Skin epidermis (tissue), 12 donors: Measurements from ENCODE around the gene NTN1.

ENCODE experiments used
- H3K27ac ChIP-seq, 21 experiments: fragments of 200-600 bp; sonication (generic) in 11 of 21; one replicate each; pipeline ENCODE4 v1.5.0; 2020; ENCODE audit warnings: mild to moderate bottlenecking in 3 of 21, inconsistent platforms in 2 of 21, moderate library complexity in 2 of 21
- H3K4me3 ChIP-seq, 7 experiments: fragments of 200-600 bp; sonication (generic) in 2 of 7; one replicate each; pipeline ENCODE4 v1.5.0; 2020; ENCODE audit warnings: inconsistent platforms in 2 of 7, mild to moderate bottlenecking in 2 of 7, moderate library complexity in 1 of 7

NTN1 gene

DNA sequence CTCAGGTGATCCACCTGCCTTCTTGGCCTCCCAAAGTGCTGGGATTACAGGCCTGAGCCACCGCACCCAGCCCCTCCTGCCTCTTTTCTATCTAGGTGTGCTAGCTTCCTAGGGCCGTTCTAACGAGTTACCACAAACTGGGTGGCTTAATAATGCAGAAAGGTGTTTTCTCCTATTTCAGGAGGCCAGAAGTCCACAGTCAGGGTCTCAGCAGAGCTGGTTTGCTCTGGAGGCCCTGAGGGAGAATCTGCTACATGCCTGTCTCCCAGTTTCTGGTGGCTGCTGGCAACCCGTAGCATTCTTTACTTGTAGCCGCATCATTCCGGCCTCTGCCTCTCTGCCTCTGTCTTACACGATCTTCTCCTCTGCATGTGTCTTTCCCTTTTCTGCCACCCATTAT is 89.2 kb downstream of the NTN1 start:
- Histone ChIP-seq H3K4me3 (no peak overlapping the region), H3K27ac (no peak overlapping the region)

DNA sequence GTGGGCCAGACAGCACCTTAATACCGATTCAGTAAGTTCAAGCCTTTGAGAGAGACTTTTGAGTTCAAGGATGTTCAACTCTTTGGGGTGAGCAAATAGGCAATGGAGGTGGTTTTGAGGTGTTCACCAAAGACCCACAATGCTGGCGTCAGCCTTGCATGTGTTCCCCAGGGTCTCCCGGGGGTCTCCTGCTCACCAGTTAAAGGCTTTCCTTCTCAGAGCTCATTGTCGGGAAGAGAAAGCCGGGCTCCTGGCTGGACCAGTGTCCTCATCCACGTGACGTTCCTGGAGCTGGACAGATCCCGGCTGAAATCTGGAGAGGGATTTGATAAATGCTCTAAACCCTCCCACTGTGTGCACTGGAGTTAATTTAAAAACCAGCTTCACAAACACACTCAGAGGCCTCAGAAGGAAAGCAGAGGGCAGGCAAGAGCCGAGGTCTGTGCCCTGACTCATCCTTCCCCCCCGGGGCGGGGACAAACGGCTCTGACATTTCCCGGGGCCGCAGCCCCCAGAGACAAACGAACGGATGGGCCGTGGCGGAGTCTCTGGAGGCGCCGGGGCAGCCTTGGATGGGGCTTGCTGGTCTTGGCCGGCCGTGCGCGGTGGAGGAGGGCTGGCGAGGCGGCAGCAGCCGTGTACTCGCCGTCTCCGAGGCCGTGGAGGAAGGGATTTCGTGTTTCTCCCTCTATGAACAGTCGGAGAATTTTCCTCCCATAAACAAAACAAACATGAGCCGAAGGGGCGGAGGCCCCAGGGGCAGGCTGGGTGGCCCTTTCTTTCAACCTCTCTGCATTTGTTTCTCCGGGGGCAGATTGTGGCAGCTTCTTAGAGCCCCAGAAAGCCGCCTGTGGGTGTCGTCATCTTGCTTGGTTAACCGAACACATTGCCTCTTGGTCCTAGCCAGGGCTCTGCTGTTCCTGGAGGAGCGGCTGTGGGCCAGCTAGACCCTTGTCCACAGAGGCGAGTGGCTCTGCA is 94.2 kb downstream of the NTN1 start:
- Histone ChIP-seq H3K4me3 (peak overlapping the region in 6 of 7 experiments; percentile 16 to 38 (median 30)), H3K27ac (peak overlapping the region in 18 of 21 experiments; percentile 35 to 80 (median 66))

DNA sequence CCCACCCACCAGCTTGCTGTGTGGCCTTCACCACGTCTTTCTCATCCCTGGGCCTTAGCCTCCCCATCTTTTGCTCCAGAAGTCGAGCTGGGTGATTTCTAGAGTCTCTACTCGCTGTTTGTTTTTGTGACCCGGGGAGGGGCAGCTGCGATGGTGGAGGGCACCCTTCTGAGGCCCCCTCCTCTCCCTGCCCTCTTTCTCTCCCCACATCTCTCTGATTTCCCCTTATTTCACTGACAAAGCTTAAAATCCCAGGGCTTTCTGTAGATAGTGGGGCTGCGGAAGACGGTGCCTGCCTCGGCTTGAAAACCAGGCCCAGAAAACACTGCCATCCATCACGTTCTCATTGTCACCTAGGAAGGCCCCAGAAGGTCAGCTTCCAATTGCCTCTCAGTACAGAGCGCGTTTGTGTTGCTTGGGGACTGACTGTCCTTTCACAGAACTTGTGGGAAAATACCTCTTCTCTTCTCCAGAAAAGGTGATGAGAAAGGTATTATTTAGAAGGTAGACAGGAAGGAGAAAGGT is 95.1 kb downstream of the NTN1 start:
- no peak overlapping the region for H3K4me3 ChIP-seq

DNA sequence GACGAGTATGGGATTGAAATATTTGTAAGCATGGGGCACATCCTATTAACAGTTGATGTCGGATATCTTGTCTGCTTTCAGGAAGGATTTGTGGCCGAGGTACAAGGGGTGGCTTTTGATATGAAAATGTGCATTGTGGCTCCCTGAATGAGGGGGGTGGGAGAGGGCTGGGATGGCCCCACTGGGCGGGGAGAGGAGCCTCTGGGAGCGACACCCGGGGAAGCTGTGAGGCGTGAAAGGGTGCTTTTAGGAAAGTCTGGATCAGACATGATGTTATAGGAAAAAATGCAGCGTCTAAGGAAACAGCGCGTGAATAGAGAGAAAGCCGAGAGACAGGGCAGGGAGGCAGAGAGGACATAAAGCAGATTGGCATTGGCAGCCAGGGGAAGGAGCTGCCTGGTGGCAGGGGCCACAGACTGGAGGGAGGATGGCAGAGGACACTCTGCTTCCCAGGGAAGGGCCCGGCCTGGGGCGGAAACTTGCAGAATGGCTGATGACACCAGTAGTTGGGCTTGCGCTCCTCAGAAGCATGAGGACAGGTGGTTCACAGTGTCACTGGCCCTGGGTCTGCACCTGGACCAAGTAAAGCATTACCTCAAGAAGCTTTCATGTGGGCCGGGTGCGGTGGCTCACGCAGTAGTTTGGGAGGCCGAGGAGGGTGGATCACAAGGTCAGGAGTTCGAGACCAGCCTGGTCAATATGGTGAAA is 95.7 kb downstream of the NTN1 start:
- Histone ChIP-seq H3K4me3 (no peak overlapping the region), H3K27ac (peak overlapping the region in 1 of 21 experiments; percentile 69)

More for the DNA sequence above, 95.1 kb downstream of the NTN1 start:
- peak overlapping the region in 11 of 21 experiments; percentile 35 to 80 (median 70) for H3K27ac ChIP-seq

DNA sequence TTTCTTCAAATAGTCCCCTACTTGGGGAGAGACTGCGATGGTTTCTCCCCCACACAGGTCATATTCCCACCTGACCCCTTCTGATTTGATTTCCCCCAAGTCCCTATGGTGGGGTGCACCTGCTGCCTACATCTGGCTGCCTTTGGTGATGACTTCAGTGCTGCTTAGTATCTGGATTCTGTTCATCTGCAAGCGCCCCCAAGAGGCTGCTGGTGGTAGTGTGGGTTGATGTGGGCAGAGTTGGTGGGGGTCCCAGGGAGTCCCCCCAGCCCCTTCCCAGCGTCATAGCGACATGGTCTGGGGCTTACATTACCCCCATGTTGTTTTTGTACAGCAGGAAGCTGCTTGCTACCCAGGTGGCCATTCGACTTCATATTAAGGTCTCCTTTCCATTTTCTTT is 99.2 kb downstream of the NTN1 start:
- no peak overlapping the region for H3K27ac ChIP-seq
- no peak overlapping the region for H3K4me3 ChIP-seq

DNA sequence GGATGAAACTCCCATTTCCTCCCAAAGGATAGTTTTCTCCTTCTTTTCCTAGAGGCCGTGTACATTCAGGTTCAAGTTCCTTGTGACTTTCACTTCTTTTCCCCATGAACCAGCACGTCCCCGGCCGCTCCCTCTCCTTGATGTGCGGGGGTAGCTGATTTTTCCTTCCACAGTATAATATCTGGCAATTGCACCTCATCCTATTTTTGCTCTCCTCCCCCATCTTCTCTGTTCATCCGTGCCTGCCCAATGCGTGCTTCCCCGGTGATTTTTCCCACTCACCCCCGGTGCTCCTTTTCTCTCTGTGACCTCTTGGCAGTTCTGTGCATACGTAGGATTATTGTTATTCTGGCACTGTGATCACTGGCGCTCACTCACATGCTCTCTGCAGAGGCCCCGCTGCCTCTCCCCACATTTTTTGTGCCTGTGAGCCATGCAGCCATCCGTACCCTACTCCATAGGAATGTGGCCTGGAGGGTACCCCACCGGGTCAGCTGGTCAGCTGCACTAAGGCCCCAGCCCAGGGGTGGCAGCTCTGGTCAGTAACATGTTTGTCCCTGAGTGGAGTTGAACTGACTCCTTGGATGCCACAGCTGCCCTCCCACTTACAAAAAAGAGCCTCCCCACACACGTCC is 100.0 kb downstream of the NTN1 start:
- H3K27ac ChIP-seq: no peak overlapping the region

DNA sequence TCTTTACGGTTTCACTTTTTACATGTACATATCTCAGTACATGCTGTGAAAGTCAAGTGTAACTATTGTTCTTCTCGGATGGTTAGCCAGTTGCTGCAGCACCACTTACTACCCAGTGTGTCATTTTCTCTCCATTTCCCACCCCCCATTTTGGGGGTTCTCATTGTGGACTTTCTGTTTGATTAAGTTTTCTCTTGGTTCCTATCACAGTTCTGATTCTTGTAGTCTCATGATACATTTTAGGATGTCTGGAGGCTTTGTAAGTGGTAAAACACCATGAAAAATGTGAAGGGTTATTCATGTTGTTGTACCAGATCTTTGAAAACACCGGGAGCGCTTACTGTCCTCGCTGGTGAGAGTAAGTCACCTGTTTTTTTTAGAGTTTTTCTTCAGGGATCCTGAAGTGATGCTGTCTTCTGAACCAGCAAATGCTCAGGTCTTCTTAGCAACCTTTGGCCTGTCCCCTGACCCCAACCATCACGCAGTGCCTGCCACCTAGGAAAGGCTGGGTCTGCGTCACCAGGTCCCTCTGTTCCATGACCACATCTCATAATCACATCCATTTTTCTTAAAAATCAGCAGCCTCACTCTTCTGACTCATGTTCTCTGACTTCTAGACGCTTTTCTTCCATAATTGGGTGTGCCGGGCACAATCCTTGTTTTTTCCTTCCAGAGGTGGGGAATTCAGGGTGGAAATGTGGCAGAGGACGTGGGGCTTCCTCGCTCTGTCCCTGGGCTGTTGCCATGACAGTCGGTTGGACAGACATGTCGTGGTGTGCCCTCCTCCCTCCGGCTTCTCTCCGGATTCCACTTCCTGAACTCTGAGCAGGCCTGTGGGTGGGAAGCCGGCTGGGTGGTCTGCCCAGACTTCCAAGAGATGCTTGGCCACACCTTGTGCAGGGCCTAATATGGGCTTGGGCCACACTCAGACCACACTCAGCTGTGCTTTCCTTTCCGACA is 102.6 kb downstream of the NTN1 start:
- peak overlapping the region in 3 of 21 experiments; percentile 3 to 44 (median 24) for H3K27ac ChIP-seq

More for the DNA sequence above, 100.0 kb downstream of the NTN1 start:
- no peak overlapping the region for H3K4me3 ChIP-seq

DNA sequence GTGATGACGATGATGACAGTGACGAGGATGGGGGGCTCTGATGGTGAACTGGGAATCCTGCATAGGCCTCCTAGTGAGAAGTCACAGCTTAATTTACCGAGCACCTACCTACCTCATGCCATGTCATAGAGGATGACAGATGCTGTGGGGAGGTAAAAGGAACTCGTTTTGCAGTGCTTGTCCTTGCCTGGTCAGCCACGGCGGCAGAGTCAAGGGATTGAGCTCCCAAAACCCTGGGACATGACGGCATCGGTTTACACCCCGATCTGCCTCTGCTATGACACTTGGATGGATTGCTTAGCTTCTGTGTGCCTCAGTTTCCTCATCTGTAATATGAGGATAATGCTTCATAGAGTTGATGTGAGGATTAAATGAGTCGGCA is 103.2 kb downstream of the NTN1 start:
- H3K4me3 ChIP-seq: no peak overlapping the region
- H3K27ac ChIP-seq: peak overlapping the region in 1 of 21 experiments; percentile 24

More for the DNA sequence above, 102.6 kb downstream of the NTN1 start:
- no peak overlapping the region for H3K4me3 ChIP-seq

DNA sequence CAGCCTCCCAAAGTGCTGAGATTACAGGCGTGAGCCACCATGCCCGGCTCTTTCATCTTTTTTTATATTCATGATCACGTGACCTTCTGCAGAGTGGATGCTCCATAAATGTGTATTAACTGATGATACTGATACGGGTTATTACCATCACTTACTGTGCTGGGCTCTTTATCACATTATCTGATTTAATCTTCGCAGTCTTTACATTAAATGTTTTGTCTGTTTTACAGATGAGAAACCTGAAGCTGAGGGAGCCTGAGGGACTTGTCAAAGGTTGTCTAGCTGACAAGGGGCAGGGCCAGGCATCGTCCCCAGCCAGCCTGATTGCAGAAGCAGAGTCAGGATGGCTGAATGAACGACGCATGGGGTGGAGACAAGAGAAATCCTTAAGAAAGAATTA is 104.4 kb downstream of the NTN1 start:
- H3K4me3 ChIP-seq: no peak overlapping the region
- no peak overlapping the region for H3K27ac ChIP-seq

DNA sequence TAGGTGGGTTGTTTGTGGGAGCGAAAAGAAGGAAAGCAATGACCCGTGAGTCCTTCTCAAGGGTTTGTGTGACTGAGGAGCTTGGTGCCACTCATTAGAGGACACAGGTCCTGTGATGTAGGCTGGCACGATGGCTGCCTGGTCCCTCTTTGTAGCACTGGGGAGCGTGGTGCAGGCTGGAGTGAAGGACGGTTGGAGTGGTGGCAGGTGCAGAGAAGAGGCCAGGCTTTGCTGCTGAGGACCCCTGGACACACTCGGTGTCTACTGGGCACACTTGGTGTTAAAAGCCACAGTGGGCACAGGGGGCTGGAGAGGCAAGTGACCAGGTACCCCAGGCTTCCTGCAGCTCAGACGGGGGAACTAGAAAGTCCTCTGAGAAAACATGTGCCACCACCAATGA is 106.0 kb downstream of the NTN1 start:
- Histone ChIP-seq H3K4me3 (no peak overlapping the region), H3K27ac (no peak overlapping the region)

DNA sequence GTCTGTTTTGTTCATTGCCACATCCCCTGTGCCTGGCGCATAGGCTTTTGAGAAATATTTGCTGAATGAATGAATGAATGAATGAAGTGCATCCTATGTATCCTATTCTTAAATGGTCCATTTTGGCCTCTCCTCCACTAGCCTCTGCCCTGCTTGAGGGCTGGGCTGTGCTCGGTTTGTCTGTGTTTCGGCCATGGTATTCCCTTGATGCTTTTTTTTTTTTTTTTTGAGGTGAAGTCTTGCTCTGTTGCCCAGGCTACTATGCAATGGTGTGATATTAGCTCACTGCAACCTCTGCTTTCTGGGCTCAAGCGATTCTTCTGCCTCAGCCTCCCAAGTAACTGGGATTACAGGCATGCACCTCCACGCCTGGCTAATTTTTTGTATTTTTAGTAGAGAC is 110.1 kb downstream of the NTN1 start:
- Histone ChIP-seq H3K27ac (no peak overlapping the region), H3K4me3 (no peak overlapping the region)

DNA sequence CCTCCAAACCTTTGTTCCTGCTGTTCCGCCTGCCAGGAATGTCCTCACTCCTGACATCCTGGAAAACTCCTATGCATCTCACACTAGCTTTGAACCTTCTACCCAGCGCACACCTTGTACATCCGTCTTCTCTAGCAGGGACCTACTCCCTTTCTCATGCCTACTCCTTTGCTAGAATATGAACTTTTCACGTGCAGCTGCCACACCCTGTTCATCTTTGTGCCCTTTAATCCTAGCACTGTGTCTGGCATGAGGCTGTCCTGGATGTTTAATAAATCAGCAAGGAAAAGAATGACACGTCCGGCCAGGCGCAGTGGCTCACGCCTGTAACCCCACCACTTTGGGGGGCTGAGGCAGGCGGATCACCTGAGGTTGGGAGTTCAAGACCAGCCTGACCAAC is 111.0 kb downstream of the NTN1 start:
- no peak overlapping the region for H3K27ac ChIP-seq
- H3K4me3 ChIP-seq: no peak overlapping the region

DNA sequence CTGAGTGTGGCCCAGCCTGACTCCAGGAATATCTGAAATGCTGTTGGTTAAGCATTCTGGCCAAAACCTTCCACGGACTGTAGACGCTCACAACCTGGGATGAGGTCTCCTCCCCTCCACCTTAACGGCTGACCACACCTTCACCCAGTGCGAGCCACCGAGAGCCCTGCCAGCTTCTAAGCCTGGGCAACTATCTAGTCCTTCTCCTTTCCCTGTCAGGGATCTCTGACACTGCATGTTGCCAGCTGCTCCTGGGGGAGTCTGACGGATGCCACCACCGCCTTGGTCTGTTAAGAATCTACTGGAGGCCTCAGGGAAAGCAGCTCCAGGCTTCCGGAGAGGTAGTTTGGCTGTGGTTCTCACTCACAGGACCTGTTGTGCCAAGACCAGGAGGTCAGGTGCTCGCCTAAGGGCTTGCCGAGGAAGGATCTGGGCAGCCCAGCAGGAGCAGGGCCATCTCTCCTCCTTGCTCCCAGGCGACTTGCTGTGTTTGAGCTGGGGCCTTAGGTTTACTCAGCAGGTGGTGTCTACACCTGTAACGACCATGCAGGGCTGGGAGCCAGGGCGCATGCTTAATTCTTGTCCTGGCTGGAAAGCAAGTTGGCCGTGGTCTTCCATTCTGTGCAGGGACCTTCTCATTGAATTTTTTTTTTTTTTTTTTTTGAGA is 111.8 kb downstream of the NTN1 start:
- H3K27ac ChIP-seq: no peak overlapping the region
- H3K4me3 ChIP-seq: no peak overlapping the region

DNA sequence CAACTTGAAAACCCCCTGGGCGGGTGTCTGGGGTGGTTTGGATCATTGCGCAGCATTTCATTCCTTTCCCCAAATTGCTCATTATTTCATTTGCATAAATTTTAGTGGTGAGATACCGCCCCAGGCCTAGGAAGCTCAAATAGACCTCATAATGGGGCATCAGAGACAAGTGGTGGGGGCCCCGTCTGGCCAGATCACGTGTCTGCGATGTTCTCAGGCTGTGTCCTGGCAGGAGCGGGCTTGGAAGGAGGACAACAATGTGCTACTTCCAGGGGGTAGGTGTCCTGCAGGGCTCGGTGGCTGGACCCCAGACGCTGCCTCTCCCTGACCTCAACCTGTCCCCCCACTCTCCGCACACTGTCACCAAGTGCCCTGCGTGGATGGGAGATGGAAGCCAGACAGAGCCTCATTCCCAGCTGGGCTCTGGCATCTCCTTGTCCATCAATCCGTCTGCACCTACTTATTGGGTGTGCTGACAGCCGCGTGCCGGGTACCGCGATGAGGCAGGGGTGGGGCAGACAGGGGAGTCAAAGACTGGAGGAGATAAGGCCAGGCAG is 116.9 kb downstream of the NTN1 start:
- Histone ChIP-seq H3K27ac (peak overlapping the region in 2 of 21 experiments; percentile 21 to 65), H3K4me3 (no peak overlapping the region)

DNA sequence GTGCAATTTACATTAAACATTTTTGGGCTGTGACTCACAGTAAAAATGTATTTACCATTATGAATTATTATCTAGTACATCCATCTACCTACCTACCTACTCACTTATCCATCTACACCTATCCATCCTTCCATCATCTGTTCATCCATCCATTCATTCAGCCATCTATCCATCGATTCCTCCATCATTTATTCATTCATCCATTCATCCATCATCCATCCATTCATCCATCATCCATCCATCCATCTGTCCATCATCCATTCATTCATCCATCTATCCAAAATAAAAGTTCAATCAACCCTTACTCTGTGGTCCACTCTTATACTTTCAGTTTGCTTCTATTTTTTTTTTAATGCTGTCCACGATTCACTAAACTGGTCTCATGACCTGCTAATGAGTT is 118.4 kb downstream of the NTN1 start:
- Histone ChIP-seq H3K4me3 (no peak overlapping the region), H3K27ac (no peak overlapping the region)

DNA sequence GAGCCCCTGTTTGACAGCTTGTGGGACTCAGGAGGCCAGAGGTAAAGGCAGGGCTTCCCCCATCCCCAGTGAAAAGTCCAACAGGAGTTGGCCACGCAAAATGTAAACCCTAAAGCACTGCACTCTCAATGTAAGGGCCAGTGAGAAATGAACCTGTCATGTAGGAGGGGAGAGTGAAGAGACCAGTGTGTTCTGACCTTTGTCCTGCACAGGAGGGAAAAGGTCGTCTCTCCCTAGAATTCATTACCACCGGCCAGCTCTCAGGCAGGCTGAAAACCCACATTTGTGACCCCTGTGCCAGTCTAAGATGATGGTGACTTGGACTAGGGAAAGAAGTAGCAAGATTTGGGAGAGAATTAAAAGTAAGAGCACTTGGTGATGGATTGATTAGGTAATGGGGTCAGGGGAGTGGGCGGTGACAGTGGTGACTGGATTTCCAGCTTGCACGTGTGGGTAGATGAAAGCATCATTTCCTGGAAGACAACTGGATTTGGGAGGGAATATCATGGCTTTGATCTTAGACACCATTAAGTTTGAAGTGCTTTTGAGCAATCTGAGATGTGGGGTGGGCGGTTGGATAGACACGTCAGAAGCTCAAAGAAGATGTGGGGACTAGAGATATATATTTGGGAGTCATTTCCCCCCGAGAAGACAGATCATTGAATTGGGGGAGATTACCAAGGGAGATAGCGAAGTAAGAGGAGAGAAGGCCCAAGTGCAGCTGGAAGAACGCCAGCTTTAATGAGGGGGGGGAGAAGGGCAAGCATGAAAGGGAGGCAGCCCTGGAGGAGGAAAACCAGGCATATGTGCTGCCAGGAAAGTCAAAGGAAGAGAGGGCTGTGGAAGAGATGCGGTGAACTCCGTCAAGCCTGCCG is 119.5 kb downstream of the NTN1 start:
- H3K27ac ChIP-seq: peak overlapping the region in 1 of 21 experiments; percentile 14
- H3K4me3 ChIP-seq: no peak overlapping the region

DNA sequence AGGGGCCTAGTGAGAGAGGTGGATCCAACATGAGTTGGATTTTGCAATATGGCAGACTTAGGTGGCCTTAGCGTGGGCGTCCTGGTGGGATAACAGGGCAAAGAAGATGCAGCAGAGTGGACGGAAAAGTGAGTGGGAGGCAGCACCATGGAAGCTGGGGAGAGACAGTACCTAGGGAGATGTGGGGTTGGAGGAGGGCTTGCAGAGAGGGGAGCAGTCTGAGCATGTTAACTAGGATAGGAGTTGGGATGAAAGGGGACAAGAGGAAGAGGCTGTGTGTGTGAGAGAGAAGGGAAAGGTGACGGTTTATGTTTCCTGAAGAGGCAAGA is 120.1 kb downstream of the NTN1 start:
- Histone ChIP-seq H3K27ac (peak overlapping the region in 1 of 21 experiments; percentile 14), H3K4me3 (no peak overlapping the region)
